HFFc6 (cell line): ENCODE data around the gene WFDC2. TPM values are rescaled to one million over a fixed set of nuclear protein-coding genes. Genes with fewer than 3 reads are reported as not detected.

Experiments used
- DNase-seq: peaks from one replicate; pipeline ENCODE4 v3.0.0-alpha.2; 2018
- H3K27ac Mint-ChIP-seq: 2 replicates; pipeline ENCODE4 v1.8.0; 2020; ENCODE audit warnings: mild to moderate bottlenecking, mixed read lengths
- H3K27me3 Mint-ChIP-seq: 2 replicates; pipeline ENCODE4 v1.8.0; 2021; ENCODE audit warnings: mild to moderate bottlenecking, moderate library complexity, mixed read lengths; ENCODE audit not compliant: insufficient read depth
- H3K36me3 Mint-ChIP-seq: 2 replicates; pipeline ENCODE4 v1.8.0; 2021; ENCODE audit warnings: low read depth, mixed read lengths
- H3K4me1 Mint-ChIP-seq: 2 replicates; pipeline ENCODE4 v1.8.0; 2020; ENCODE audit warnings: low read depth, mixed read lengths
- H3K4me3 Mint-ChIP-seq: 2 replicates; pipeline ENCODE4 v1.8.0; 2020; ENCODE audit warnings: mild to moderate bottlenecking, moderate library complexity, mixed read lengths
- H3K9me3 Mint-ChIP-seq: 2 replicates; pipeline ENCODE4 v1.8.0; 2020; ENCODE audit warnings: mild to moderate bottlenecking, mixed read lengths
- total RNA-seq, 6 experiments: library from RNA; stranded (reverse); fragmentation: NEBNext Ultra II Directional; extraction: Animal tissue kit (Norgen Biotek cat#: 25700); gene quantifications; 2 replicates in 1 of 6; 3 replicates in 5 of 6; pipeline ENCODE4 v1.2.3, GENCODE V29; 2021
- TF ChIP-seq, protein P1 (sequence below): fragments of 200-600 bp; sonication (generic); IDR thresholded peaks from 2 replicates; pipeline ENCODE4 v1.5.0; 2021; ENCODE audit warnings: antibody characterized with exemption, mild to moderate bottlenecking

Gene WFDC2
- total RNA-seq, 6 experiments from 2014 or later: 0.97 TPM; not detected in 5

DNA sequence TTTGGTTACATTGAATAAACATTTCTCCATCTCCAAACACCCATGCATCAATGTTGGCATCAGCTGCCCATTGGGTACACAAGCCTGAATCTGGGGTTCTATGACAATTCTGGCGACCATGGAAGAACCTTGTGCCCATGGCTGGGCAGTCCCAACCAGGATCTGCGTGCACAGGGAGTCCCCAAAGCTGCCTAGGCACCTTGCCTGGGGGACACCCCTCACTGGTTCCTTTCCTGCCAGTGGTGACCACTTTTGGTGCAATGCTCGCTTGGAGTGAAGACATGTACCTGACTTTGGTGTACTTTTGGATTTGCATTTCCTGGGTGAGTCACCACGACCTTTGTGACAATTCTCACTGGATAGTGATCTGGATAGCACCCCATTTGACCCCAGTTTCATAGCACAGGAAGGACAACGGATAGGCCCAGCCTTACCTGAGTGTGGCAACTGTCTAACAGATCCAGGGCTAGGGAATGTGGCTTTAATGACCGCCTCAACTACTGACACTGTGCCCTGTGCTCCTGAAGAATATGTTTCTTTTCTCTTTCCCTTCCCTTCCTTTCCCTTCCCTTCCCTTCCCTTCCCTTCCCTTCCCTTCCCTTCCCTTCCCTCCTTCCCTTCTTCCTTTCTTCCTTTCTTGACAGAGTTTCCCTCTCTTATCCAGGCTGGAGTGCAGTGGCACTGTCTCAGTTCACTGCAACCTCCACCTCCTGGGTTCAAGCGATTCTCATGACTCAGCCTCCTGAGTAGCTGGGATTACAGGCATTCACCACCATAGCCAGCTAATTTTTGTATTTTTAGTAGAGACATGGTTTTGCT, 38.7 kb downstream of the WFDC2 start:
- Mint-ChIP-seq H3K27ac (no peak overlapping the region), H3K9me3 (no peaks in the 10 kb centered on the region), H3K27me3 (peaks cover 6% of the 10 kb centered on the region; the same call in 1 of the 2 replicates), H3K36me3 (no peaks in the 10 kb centered on the region), H3K4me1 (no peaks in the 10 kb centered on the region), H3K4me3 (no peak overlapping the region)
- DNase-seq: no peak
- TF ChIP-seq, protein P1, sequence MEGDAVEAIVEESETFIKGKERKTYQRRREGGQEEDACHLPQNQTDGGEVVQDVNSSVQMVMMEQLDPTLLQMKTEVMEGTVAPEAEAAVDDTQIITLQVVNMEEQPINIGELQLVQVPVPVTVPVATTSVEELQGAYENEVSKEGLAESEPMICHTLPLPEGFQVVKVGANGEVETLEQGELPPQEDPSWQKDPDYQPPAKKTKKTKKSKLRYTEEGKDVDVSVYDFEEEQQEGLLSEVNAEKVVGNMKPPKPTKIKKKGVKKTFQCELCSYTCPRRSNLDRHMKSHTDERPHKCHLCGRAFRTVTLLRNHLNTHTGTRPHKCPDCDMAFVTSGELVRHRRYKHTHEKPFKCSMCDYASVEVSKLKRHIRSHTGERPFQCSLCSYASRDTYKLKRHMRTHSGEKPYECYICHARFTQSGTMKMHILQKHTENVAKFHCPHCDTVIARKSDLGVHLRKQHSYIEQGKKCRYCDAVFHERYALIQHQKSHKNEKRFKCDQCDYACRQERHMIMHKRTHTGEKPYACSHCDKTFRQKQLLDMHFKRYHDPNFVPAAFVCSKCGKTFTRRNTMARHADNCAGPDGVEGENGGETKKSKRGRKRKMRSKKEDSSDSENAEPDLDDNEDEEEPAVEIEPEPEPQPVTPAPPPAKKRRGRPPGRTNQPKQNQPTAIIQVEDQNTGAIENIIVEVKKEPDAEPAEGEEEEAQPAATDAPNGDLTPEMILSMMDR: no peak

DNA sequence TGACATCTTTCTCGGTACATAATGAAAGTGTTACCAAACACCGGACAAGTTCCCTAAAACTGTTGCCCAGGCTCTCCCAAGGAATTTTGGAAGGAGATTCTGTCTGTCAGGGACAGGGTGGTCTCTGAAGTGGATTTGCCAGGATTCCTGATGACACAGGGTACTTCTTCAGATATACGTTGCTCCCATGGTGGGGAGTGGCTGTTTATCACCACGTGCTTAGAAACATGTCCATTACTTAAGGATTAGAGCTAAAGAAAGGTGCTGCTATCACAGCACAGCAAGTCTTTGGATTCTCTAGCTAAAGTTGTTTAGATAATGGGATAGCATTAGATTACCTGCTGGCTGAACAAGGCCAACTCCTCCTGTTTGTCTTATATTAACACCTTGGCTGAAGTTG, 39.5 kb downstream of the WFDC2 start:
- H3K4me1 Mint-ChIP-seq: no peaks in the 10 kb centered on the region
- TF ChIP-seq, protein P1: no peak
- no peaks in the 10 kb centered on the region for H3K36me3 Mint-ChIP-seq
- H3K4me3 Mint-ChIP-seq: no peak overlapping the region
- no peaks in the 10 kb centered on the region for H3K9me3 Mint-ChIP-seq
- no peak for DNase-seq
- H3K27ac Mint-ChIP-seq: no peak overlapping the region
- peaks cover 6% of the 10 kb centered on the region; the same call in 1 of the 2 replicates for H3K27me3 Mint-ChIP-seq

DNA sequence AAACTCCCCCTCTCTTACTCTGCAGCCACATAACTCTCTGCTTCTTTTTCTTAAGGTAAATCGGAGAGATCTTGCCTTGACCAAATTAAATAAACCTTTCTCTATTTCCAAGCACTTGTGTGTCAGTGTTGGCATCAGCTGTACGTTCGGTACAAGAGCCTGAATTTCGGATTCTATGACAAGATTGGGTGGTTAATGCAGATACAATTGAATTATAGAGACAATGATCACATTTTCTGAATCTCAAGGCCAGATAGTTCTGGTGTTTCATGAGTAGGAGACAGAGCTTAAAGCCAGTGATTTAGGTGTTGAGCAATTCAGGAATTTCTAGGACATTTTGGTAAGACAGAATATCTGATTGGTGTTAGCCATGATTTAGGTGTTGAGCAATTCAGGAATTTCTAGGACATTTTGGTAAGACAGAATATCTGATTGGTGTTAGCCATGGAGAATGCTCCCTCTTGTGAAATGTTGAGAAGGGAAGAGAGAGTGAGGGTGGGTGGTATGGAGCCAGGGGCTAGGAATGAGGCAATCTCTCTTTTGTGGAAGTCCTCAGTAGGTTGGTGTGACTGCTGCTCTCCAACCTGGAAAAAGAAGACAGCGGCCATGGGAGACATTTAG, 40.8 kb downstream of the WFDC2 start:
- Mint-ChIP-seq H3K27me3 (peaks cover 6% of the 10 kb centered on the region; the same call in 1 of the 2 replicates), H3K4me3 (no peak overlapping the region), H3K9me3 (no peaks in the 10 kb centered on the region), H3K36me3 (no peaks in the 10 kb centered on the region), H3K27ac (no peak overlapping the region), H3K4me1 (no peaks in the 10 kb centered on the region)
- TF ChIP-seq, protein P1: no peak
- DNase-seq: no peak

DNA sequence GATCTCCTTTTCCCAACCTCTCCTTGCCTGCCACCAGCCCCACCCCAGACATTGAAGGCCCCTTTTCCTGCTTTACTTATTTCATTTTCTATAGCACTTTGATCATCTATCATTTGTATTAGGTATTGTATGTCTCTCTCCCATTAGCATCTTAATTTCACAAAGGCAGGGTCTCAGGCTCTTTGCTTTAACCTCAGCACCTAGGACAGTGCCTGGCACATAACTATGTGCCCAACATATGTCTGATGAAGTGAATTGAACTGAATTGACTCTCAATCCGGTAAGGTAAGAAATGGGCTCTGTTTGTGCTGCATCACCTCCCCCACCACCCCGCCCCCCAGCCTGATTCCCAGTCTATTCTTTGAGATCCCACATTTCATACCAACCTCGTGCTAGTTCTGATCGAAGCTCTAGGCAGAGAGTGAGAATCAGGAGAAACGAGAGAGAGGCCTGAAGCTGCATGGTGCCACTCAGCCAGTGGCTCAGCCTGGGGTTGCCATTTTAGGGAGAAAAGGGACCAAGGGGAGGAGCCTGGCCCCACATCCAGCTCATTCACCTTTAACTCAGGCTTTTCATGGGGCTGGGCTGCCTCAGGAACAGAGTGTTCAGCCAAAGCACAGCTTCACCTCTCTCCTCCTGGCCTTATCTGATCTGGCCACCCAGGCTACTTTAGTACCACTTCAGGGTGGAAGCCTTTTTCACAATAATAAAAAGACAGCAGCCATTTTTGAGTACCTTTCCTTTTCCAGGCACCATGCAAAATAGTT, 45.8 kb downstream of the WFDC2 start, which contains the start of gene SPINT3:
Gene SPINT3, minus strand, starts transcription at position 476 of the 767 bp plus-strand sequence. Its CDS starts 14 bp downstream, at position 462.
- DNase-seq: no peak
- Mint-ChIP-seq H3K27me3 (peaks cover 3% of the 10 kb centered on the region; the same call in 1 of the 2 replicates), H3K9me3 (no peaks in the 10 kb centered on the region), H3K27ac (no peak within 1 kb of the TSS), H3K36me3 (no peaks in the 10 kb centered on the region), H3K4me3 (no peak within 1 kb of the TSS), H3K4me1 (no peaks in the 10 kb centered on the region)
- TF ChIP-seq, protein P1: no peak

DNA sequence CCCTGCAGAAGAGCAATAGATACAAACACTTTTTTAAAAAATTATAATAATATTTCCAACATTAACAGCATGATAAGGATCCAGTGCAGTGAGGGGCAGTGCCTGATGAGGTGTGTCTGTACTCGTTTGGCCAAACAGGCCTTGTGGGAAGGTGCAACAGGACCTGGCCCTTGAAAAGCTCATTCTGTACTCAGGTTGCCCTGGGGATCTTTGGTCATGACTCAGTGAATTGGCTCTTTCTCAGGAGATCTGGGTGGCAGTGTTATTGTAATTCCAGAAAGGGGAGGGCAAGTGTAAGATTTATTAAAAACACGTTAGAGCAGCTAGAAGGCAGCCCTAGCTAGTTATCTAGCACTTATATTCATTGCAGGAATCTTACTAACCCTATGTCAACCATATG, 48.7 kb downstream of the WFDC2 start:
- H3K27me3 Mint-ChIP-seq: peaks cover 11% of the 10 kb centered on the region; the same call in 1 of the 2 replicates
- TF ChIP-seq, protein P1: no peak
- DNase-seq: no peak

More for the DNA sequence above, 48.7 kb downstream of the WFDC2 start:
- Mint-ChIP-seq H3K27ac (no peak overlapping the region), H3K36me3 (no peaks in the 10 kb centered on the region), H3K4me1 (no peaks in the 10 kb centered on the region), H3K4me3 (no peak overlapping the region), H3K9me3 (no peaks in the 10 kb centered on the region)
